ENCODE measurements around the gene FAM118A. TPM values are rescaled to one million over a fixed set of nuclear protein-coding genes. Genes with fewer than 3 reads are reported as not detected.

The FAM118A gene
- total and polyA plus RNA-seq, 9 of the 15 experiments (the other 6 are each of a cell fraction or from before 2014, with no cell fraction given), result 17.0 to 223 (median 59.4) TPM

- H3K9me1 ChIP-seq (ENCODE audit: control insufficient read depth, insufficient read depth, low read length), result no peaks in the 10 kb centered on the region
- intact Hi-C loops (cut with micrococcal nuclease), result no loop called here
- ChIA-PET POLR2A (no interaction called here), CTCF (ENCODE audit: low intra/inter-chr PET ratio) (no interaction called here)
- H3K4me1 ChIP-seq (replicated peaks in 1 of 2; ENCODE audit: control insufficient read depth in 2 of 2, insufficient read depth in 2 of 2, low read length in 2 of 2), result peaks cover 5 to 13% of the 10 kb centered on the region in 2 experiments; a peak in 3 of 5 replicates
- 26% methylated on average over 11 of the region's 13 CpGs for WGBS (ENCODE audit: insufficient coverage, low coverage, missing lambda C conversion rate)
- DNase-seq (ENCODE audit: extremely low read depth in 1 of 4, low spot score in 3 of 4) (no peak), ATAC-seq (no peak), FAIRE-seq (no peak)
- no peak overlapping the region for H3K4me2 ChIP-seq (ENCODE audit: insufficient read depth, low read length)
- in situ Hi-C loops (cut with MboI), result no loop called here
- TF ChIP-seq NCOA2 (IDR thresholded peaks at IDR 0.05; ENCODE audit: partially characterized antibody in 2 of 2) (no peak), ZNF512 (tag; IDR thresholded peaks at IDR 0.05) (no peak), ZNF274 (IDR thresholded peaks at IDR 0.05; ENCODE audit: borderline replicate concordance, low read depth, low read length) (no peak), TRIM24 (IDR thresholded peaks at IDR 0.05) (no peak), SOX6 (IDR thresholded peaks at IDR 0.05) (no peak), ZNF740 (CRISPR knock-in tag; IDR thresholded peaks at IDR 0.05) (no peak), ZNF740 (tag; IDR thresholded peaks at IDR 0.05) (no peak), ZNF165 (CRISPR knock-in tag; IDR thresholded peaks at IDR 0.05; ENCODE audit: borderline replicate concordance) (no peak), PBX2 (CRISPR knock-in tag; IDR thresholded peaks at IDR 0.05; ENCODE audit: low read depth) (no peak), PBX2 (tag; conservative IDR thresholded peaks at IDR 0.05; ENCODE audit: low read depth) (no peak)
- H4K20me1 ChIP-seq (replicated peaks; ENCODE audit: control insufficient read depth, insufficient read depth, low read length), result no peaks in the 10 kb centered on the region
- no peak overlapping the region for H3K4me3 ChIP-seq
- no peaks in the 10 kb centered on the region for H3K79me2 ChIP-seq (ENCODE audit: control insufficient read depth, insufficient read depth, low read length)
- no peaks in the 10 kb centered on the region for H3K36me3 ChIP-seq (ENCODE audit: control insufficient read depth, insufficient read depth, low read length)
- H3K9ac ChIP-seq (ENCODE audit: insufficient read depth in 1 of 2, low read depth in 2 of 2, low read length in 2 of 2), result no peak overlapping the region
- no peak overlapping the region for H2AFZ ChIP-seq (ENCODE audit: low read depth, low read length)
- no TSS peak for BruUV-seq (replicated peaks)
- H3K9me3 ChIP-seq (replicated peaks; ENCODE audit: control insufficient read depth, insufficient read depth, low read depth, low read length), result no peaks in the 10 kb centered on the region
- peaks cover 0 to 18% of the 10 kb centered on the region in 2 experiments; a peak in 3 of 5 replicates for H3K27me3 ChIP-seq (ENCODE audit: control insufficient read depth in 2 of 2, insufficient read depth in 2 of 2, low read length in 2 of 2)
- no peak overlapping the region for H3K27ac ChIP-seq (ENCODE audit: extremely low read depth, low read depth, low read length)
Observed at GRCh38 chr22:45262195-45262930, 47.4 kb upstream of the FAM118A start.

All from K562 (cell line).